Neutrophil (primary cell): ENCODE results near the gene SYTL1.

ENCODE experiments used
- H3K27ac ChIP-seq: fragments of 200-600 bp; sonication (generic); 2 replicates; pipeline ENCODE4 v1.5.1; 2016; ENCODE audit warnings: mild to moderate bottlenecking, moderate library complexity
- H3K27me3 ChIP-seq: fragments of 200-600 bp; sonication (generic); 2 replicates; pipeline ENCODE4 v1.6.0; 2016; ENCODE audit warnings: mild to moderate bottlenecking
- H3K36me3 ChIP-seq: fragments of 200-600 bp; sonication (generic); 2 replicates; pipeline ENCODE4 v1.5.1; 2017
- H3K4me1 ChIP-seq, 2 experiments: fragments of 200-600 bp in 1 of 2; sonication (generic) in 1 of 2; 1 replicate in 1 of 2; 2 replicates in 1 of 2; pipeline versions ENCODE4 v1.5.1 to v1.6.1; 2013 to 2016; ENCODE audit warnings: low read depth in 1 of 2, low read length in 1 of 2, mild to moderate bottlenecking in 1 of 2, moderate library complexity in 1 of 2; ENCODE audit not compliant: control insufficient read depth in 1 of 2, insufficient read depth in 1 of 2
- H3K4me3 ChIP-seq, 2 experiments: fragments of 200-600 bp in 1 of 2; sonication (generic) in 1 of 2; 1 replicate in 1 of 2; 2 replicates in 1 of 2; pipeline ENCODE4 v1.5.1; 2013 to 2016; ENCODE audit warnings: low read depth in 1 of 2, low read length in 1 of 2, mild to moderate bottlenecking in 1 of 2, moderate library complexity in 1 of 2
- H3K9me3 ChIP-seq: fragments of 200-600 bp; sonication (generic); 2 replicates; pipeline ENCODE4 v1.5.1; 2016
- CTCF ChIP-seq: fragments of 200-600 bp; sonication (generic); IDR thresholded peaks from 2 replicates; pipeline ENCODE4 v1.5.1; 2016; ENCODE audit warnings: antibody characterized with exemption

Gene SYTL1

GRCh38 chr1:27321813-27322568 is 19.8 kb upstream of the SYTL1 start, which contains the start of gene TMEM222:
TSS of gene TMEM222 (plus strand) at chr1:27322163. CDS start at chr1:27322198, 35 bp downstream.
- Histone ChIP-seq H3K4me3 (peak within 1 kb of the TSS; percentile 92 to 95), H3K4me1 (peaks cover 21 to 29% of the 10 kb centered on the region in 2 experiments), H3K27me3 (peaks cover 13% of the 10 kb centered on the region), H3K9me3 (no peaks in the 10 kb centered on the region), H3K27ac (peak within 1 kb of the TSS; percentile 92), H3K36me3 (peaks cover 21% of the 10 kb centered on the region)
- peak; percentile 64 for TF ChIP-seq CTCF

- Histone ChIP-seq H3K4me1 (peaks cover 21 to 29% of the 10 kb centered on the region in 2 experiments), H3K36me3 (peaks cover 28% of the 10 kb centered on the region), H3K27me3 (peaks cover 11% of the 10 kb centered on the region)
Measured at GRCh38 chr1:27322569-27323240, 19.1 kb upstream of the SYTL1 start.

GRCh38 chr1:27325286-27325685 is 16.5 kb upstream of the SYTL1 start:
- Histone ChIP-seq H3K27ac (no peak overlapping the region), H3K36me3 (peaks cover 36% of the 10 kb centered on the region), H3K9me3 (no peaks in the 10 kb centered on the region), H3K27me3 (no peaks in the 10 kb centered on the region), H3K4me1 (peaks cover 21 to 29% of the 10 kb centered on the region in 2 experiments), H3K4me3 (no peak overlapping the region)
- TF ChIP-seq CTCF, result no peak

More at GRCh38 chr1:27322569-27323240, 19.1 kb upstream of the SYTL1 start:
- H3K27ac ChIP-seq, result peak overlapping the region; percentile 92
- TF ChIP-seq CTCF, result no peak
- peak overlapping the region; percentile 92 to 95 for H3K4me3 ChIP-seq
- no peaks in the 10 kb centered on the region for H3K9me3 ChIP-seq

- no peak for TF ChIP-seq CTCF
- Histone ChIP-seq H3K4me1 (peaks cover 16 to 21% of the 10 kb centered on the region in 2 experiments), H3K27me3 (no peaks in the 10 kb centered on the region), H3K27ac (no peak overlapping the region), H3K36me3 (peaks cover 60% of the 10 kb centered on the region), H3K4me3 (no peak overlapping the region), H3K9me3 (no peaks in the 10 kb centered on the region)
Measured at GRCh38 chr1:27327964-27328363, 13.9 kb upstream of the SYTL1 start.

GRCh38 chr1:27330786-27331185 is 11.0 kb upstream of the SYTL1 start:
- Histone ChIP-seq H3K27me3 (no peaks in the 10 kb centered on the region), H3K36me3 (peaks cover 75% of the 10 kb centered on the region)
- no peak for TF ChIP-seq CTCF

More at GRCh38 chr1:27330786-27331185, 11.0 kb upstream of the SYTL1 start:
- peaks cover 0 to 13% of the 10 kb centered on the region in 2 experiments for H3K4me1 ChIP-seq
- no peak overlapping the region for H3K27ac ChIP-seq
- no peak overlapping the region for H3K4me3 ChIP-seq
- H3K9me3 ChIP-seq, result no peaks in the 10 kb centered on the region
